OCI-LY1 (cell line): ENCODE results near the gene ARMH4.

Experiments used
- H2AFZ ChIP-seq: fragments of 200-600 bp; sonication (generic), shearing (Covaris generic); 2 replicates; pipeline ENCODE4 v1.6.0; 2014; ENCODE audit warnings: antibody characterized with exemption, mild to moderate bottlenecking, low read length
- H3F3A ChIP-seq: fragments of 200-600 bp; sonication (generic), shearing (Covaris generic); 2 replicates; pipeline ENCODE4 v1.6.0; 2014; ENCODE audit warnings: mild to moderate bottlenecking, antibody characterized with exemption, low read length, moderate library complexity; ENCODE audit not compliant: insufficient read depth
- H3K27ac ChIP-seq: fragments of 200-600 bp; sonication (generic); 2 replicates; pipeline ENCODE4 v1.5.1; 2014; ENCODE audit warnings: low read length, mixed run types, mild to moderate bottlenecking, low read depth; ENCODE audit not compliant: poor library complexity, severe bottlenecking
- H3K27me3 ChIP-seq: fragments of 200-600 bp; sonication (generic); 2 replicates; pipeline ENCODE4 v1.6.0; 2014; ENCODE audit warnings: antibody characterized with exemption, mild to moderate bottlenecking, low read length, moderate library complexity; ENCODE audit not compliant: insufficient read depth
- H3K36me3 ChIP-seq: fragments of 200-600 bp; sonication (generic); 2 replicates; pipeline ENCODE4 v1.6.1; 2014; ENCODE audit warnings: mild to moderate bottlenecking, antibody characterized with exemption, low read length, moderate library complexity, mixed read lengths; ENCODE audit not compliant: insufficient read depth
- H3K4me1 ChIP-seq: fragments of 200-600 bp; sonication (generic); 2 replicates; pipeline ENCODE4 v1.5.1; 2014; ENCODE audit warnings: mild to moderate bottlenecking, low read length, moderate library complexity; ENCODE audit not compliant: insufficient read depth, severe bottlenecking
- H3K4me2 ChIP-seq: fragments of 200-600 bp; sonication (generic), shearing (Covaris generic); 2 replicates; pipeline ENCODE4 v1.6.1; 2014; ENCODE audit warnings: low read length
- H3K4me3 ChIP-seq: fragments of 200-600 bp; sonication (generic); 2 replicates; pipeline ENCODE4 v1.5.1; 2014; ENCODE audit warnings: low read length, low read depth, mild to moderate bottlenecking, mixed read lengths; ENCODE audit not compliant: poor library complexity, severe bottlenecking
- H3K79me2 ChIP-seq: fragments of 200-600 bp; shearing (Covaris generic); 2 replicates; pipeline ENCODE4 v1.6.1; 2016; ENCODE audit warnings: mixed run types, low read length, mixed read lengths; ENCODE audit not compliant: insufficient read depth
- H3K9ac ChIP-seq: fragments of 200-600 bp; sonication (generic), shearing (Covaris generic); 2 replicates; pipeline ENCODE4 v1.6.1; 2014; ENCODE audit warnings: mild to moderate bottlenecking, low read length, mixed read lengths
- H3K9me2 ChIP-seq: fragments of 200-600 bp; sonication (generic), shearing (Covaris generic); 2 replicates; pipeline ENCODE4 v1.6.1; 2014; ENCODE audit warnings: low read depth, mild to moderate bottlenecking, low read length, mixed read lengths
- H3K9me3 ChIP-seq: fragments of 200-600 bp; shearing (Covaris generic); 2 replicates; pipeline ENCODE4 v1.6.1; 2014; ENCODE audit warnings: low read length, mixed read lengths
- H4K20me1 ChIP-seq: fragments of 200-600 bp; sonication (generic), shearing (Covaris generic); 2 replicates; pipeline ENCODE4 v1.6.0; 2016; ENCODE audit warnings: mild to moderate bottlenecking, low read length; ENCODE audit not compliant: insufficient read depth
- EZH2 ChIP-seq: fragments of 200-600 bp; sonication (generic), shearing (Covaris generic); IDR thresholded peaks from 2 replicates; pipeline ENCODE4 v1.8.0; 2017; ENCODE audit warnings: borderline replicate concordance, mixed run types, mild to moderate bottlenecking, antibody characterized with exemption, low read length, moderate library complexity, mixed read lengths
- TF ChIP-seq, protein P1 (sequence below): fragments of 200-600 bp; sonication (generic), shearing (Covaris generic); IDR thresholded peaks from 2 replicates; pipeline ENCODE4 v1.5.1; 2017; ENCODE audit warnings: mild to moderate bottlenecking, antibody characterized with exemption, low read length, moderate library complexity, mixed read lengths

Gene ARMH4

GRCh38 chr14:58078471-58078870, 73.5 kb downstream of the ARMH4 start:
- Histone ChIP-seq H3F3A (no peaks in the 10 kb centered on the region), H3K79me2 (no peaks in the 10 kb centered on the region), H3K27me3 (no peaks in the 10 kb centered on the region), H3K9ac (no peak overlapping the region), H4K20me1 (no peaks in the 10 kb centered on the region), H3K27ac (no peak overlapping the region), H3K9me3 (no peaks in the 10 kb centered on the region), H3K4me1 (no peaks in the 10 kb centered on the region), H3K4me3 (no peak overlapping the region), H3K9me2 (no peaks in the 10 kb centered on the region), H3K4me2 (no peak overlapping the region), H3K36me3 (no peaks in the 10 kb centered on the region), H2AFZ (no peak overlapping the region)
- TF ChIP-seq, protein P1, sequence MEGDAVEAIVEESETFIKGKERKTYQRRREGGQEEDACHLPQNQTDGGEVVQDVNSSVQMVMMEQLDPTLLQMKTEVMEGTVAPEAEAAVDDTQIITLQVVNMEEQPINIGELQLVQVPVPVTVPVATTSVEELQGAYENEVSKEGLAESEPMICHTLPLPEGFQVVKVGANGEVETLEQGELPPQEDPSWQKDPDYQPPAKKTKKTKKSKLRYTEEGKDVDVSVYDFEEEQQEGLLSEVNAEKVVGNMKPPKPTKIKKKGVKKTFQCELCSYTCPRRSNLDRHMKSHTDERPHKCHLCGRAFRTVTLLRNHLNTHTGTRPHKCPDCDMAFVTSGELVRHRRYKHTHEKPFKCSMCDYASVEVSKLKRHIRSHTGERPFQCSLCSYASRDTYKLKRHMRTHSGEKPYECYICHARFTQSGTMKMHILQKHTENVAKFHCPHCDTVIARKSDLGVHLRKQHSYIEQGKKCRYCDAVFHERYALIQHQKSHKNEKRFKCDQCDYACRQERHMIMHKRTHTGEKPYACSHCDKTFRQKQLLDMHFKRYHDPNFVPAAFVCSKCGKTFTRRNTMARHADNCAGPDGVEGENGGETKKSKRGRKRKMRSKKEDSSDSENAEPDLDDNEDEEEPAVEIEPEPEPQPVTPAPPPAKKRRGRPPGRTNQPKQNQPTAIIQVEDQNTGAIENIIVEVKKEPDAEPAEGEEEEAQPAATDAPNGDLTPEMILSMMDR = no peak
- no peak for TF ChIP-seq EZH2

GRCh38 chr14:58078068-58078467, 73.9 kb downstream of the ARMH4 start:
- Histone ChIP-seq H3K36me3 (no peaks in the 10 kb centered on the region), H3K27ac (no peak overlapping the region), H3K9me3 (no peaks in the 10 kb centered on the region), H2AFZ (no peak overlapping the region), H3K9me2 (no peaks in the 10 kb centered on the region), H3K9ac (no peak overlapping the region), H3K79me2 (no peaks in the 10 kb centered on the region), H3K4me2 (no peak overlapping the region), H3F3A (no peaks in the 10 kb centered on the region), H3K27me3 (no peaks in the 10 kb centered on the region), H3K4me1 (no peaks in the 10 kb centered on the region), H4K20me1 (no peaks in the 10 kb centered on the region), H3K4me3 (no peak overlapping the region)
- TF ChIP-seq, protein P1 = no peak
- TF ChIP-seq EZH2 = no peak

DNA sequence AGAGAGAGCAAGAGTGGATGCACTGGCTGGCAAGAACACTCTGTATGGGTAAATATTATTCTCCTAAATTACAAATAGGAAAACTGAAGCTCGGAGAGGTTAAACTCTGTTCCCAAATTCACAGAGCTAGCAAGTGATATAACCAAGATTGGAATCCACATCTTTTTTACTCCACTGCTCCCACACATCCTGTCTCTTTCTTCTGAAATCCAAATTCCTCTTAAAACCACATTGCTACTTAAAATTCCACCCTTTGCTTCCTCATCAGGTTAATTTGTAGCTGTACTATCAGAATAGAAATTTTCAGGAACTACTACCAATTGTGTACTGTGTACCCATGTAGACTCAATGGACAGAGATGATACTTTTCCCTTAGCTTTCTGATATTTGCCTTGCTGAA, 74.4 kb downstream of the ARMH4 start:
- no peaks in the 10 kb centered on the region for H3K79me2 ChIP-seq
- TF ChIP-seq EZH2 = no peak
- TF ChIP-seq, protein P1 = no peak
- H2AFZ ChIP-seq = no peak overlapping the region
- no peak overlapping the region for H3K4me2 ChIP-seq
- H3K9ac ChIP-seq = no peak overlapping the region
- no peak overlapping the region for H3K27ac ChIP-seq
- no peaks in the 10 kb centered on the region for H3K27me3 ChIP-seq
- H3K36me3 ChIP-seq = no peaks in the 10 kb centered on the region
- no peaks in the 10 kb centered on the region for H3K9me3 ChIP-seq
- no peaks in the 10 kb centered on the region for H3K4me1 ChIP-seq
- H3K4me3 ChIP-seq = no peak overlapping the region
- no peaks in the 10 kb centered on the region for H3F3A ChIP-seq
- no peaks in the 10 kb centered on the region for H4K20me1 ChIP-seq
- H3K9me2 ChIP-seq = no peaks in the 10 kb centered on the region
